NT2/D1 (cell line): Measurements from ENCODE around the gene WNT8B.

ENCODE experiments used
- SUZ12 ChIP-seq: IDR thresholded peaks from 2 replicates; pipeline ENCODE4 v1.6.1; 2011; ENCODE audit not compliant: insufficient read length, insufficient read depth; ENCODE audit errors: extremely low read depth
- YY1 ChIP-seq: IDR thresholded peaks from 2 replicates; pipeline ENCODE4 v1.6.1; 2011; ENCODE audit not compliant: insufficient read length, insufficient read depth
- ZNF274 ChIP-seq: IDR thresholded peaks from 2 replicates; pipeline ENCODE4 v1.6.1; 2011; ENCODE audit warnings: mild to moderate bottlenecking, low read depth, low read length

DNA sequence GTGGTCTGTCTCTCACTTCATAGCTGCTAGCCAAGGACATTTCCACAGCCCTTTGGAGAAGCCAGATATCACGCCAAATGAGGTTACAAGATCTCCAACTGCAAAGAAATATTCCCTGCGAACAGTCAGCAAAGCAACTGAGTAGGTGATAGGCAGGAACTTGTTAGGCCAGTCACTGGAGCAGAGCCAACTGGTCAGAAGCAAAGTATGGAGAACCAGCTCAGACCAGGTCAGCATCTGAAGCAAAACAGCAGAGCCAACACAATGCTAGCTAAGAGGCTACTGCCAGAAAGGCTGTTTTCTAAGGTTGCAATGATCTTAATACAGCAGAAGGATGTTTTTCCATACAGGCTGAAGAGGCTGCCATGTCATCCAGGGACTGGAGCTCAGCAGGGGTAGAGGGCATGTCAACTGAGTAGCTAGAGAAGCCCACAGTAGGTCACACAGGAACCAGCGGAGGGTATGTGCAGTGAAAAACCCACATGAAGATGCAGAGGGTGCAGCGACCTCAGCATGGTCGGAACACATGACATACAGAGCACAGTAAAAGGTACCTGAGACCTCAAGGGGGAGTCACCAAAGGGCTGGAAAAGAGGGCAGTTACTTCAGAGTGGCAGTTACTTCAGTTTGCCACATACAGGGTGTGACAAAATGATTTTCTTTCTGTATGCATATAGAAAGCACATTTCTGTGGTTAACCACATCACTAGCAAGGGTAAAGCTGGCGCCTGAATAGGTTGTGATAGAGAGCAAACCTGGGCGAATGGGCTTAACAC lies 47.9 kb downstream of the WNT8B start:
- no peak for TF ChIP-seq ZNF274
- no peak for TF ChIP-seq SUZ12
- TF ChIP-seq YY1 = no peak
